GM21723 (cell line): ENCODE data around the gene CHD5.

Source experiments
- ATAC-seq: cut with Tn5 transposase; IDR thresholded peaks from one replicate; pipeline ENCODE4 v1.9.1; 2021; ENCODE audit warnings: mild to moderate bottlenecking, moderate library complexity; ENCODE audit not compliant: unreplicated experiment

The CHD5 gene

DNA sequence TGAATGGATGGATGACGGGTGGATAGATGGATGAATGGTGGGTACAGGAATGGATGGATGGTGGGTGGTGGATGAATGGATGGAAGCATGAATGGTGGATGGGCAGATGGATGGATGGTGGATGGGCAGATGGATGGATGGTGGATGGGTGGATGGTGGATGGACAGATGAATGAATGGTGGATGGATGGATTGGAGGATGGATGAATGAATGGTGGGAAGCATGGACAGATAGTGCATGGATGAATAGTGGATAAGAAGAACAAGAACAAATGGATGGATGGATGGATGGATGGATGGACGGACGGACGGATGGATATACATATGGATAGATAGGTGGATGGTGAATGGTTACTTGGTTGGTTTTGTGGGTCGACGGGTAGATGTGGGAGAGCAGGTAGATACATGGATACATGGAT is 4.7 kb downstream of the CHD5 start:
- ATAC-seq: no peak

DNA sequence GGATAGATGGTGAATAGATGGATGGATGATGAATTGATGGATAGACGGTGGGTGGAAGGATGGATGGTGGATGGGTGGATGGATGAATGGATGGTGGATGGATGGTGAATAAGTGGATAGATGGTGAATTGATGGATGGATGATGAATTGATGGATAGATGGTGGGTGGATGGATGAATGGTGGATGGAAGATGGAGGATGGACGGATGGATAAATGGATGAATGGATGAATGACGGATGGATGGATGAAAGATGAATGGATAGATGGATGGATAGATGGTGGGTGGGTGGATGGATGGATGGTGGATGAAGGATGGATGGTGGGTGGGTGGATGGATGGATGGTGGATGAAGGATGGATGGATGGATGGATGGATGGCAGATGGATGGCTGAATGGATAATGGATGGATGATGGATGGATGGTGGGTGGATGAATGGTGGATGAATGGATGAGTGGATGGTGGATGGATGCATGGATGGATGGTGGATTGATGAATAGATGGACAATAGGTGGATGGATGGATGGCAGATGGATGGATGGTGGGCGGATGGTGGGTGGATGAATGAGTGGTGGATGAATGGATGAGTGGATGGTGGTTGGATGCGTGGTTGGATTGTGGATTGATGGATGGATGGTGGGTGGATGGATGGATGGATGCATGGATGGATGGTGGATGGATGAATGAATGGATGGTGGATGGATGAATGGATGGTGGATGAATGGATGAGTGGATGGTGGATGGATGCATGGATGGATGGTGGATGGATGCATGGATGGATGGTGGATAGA is 5.3 kb downstream of the CHD5 start:
- no peak for ATAC-seq

DNA sequence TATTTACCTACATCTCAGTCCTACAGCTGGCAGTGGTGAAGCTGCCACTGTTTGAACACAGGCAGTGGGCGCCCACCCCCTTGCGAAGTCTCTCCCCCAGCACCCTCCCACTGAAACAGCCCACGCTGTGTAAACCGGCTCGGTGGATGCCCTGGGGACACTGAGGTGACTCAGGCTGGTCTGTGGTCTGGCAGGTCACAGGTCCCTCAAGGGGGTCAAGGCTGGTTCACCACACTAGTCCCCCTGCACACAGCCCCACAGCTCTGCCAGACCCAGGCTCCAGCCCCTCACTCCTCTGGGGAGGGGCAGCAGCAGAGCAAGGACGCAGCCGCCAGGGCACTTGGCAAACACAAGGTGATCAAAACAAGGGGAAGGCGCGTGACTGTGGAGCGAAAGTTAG is 7.6 kb downstream of the CHD5 start:
- no peak for ATAC-seq

DNA sequence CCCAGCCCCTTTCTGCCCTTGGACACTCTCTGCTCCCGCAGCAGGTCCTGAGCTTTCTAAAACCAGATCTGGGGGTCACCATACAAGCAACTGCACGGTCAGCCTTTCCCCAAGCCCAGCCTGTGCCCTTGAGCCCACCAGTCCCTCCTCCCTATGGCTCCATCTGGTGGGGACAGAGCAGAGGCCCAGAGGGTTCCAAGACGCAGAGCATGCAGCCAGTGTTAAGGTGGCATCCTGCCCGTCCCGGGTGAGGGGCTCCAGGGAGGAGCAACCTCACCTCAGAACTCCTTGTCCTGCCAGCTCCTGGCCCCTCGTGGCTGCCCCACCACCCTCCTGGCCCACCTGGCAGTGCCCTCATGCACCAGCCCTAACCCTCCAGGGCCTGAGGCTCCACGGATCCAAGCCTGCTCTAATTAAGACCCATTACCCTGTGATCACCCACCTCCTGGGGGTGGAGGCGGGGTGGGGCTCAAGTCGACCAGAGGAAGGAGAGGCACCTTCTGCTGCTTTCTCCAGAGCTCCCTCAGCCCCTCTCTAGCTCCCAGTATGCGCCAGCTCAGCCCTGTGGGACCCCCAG is 8.5 kb downstream of the CHD5 start:
- no peak for ATAC-seq

DNA sequence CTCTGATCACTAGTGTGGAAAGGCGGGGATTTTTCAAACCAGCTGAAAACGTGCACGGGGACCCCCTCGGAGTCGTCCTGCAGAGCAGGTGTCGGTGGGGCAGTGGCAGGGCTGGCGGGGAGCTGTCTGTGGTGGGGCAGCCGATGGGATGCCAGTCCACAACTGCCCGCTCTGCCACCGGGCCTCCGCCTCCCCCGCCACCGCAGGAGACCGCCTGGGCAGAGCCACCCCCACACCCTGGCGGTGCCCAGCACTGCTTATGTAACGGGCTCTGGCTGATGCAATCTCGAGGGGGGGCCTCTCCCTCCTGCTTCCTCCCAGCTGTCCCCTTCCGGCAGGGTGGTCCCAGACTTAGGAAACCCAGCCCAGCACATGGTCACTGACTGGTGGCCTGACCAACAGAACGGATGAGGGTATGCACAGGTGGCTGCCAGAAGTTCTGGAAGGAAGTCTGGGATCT is 9.3 kb downstream of the CHD5 start:
- no peak for ATAC-seq

DNA sequence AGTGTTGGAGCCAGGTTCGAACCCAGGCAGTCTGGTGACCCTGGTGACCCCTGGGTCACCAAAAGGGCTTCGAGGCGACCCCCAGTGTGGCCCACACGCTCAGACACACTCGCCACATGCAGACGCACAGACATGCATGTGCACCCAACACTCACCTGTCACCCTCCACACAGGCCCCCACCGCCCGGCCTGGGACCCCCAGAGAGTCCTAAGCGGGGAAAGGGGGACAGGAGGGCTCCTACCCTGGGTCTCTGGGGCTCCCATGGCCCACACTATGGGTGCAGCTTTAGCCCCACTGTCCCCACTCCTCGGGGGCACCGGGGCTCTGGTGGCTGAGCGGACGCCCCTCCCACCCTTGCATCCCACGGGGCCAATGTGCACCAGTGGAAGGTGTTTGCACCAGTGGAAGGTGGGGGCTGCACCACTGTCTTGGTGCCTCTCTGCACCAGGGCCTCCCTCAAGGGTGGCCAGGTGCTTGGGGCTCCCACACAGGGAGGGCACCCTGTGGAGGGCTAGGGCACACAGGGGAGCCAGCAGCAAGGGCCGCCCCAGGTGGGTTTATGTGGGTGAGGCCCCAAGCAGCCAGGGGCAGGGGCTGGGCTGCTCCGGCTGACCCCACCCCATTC is 9.9 kb downstream of the CHD5 start:
- no peak for ATAC-seq

DNA sequence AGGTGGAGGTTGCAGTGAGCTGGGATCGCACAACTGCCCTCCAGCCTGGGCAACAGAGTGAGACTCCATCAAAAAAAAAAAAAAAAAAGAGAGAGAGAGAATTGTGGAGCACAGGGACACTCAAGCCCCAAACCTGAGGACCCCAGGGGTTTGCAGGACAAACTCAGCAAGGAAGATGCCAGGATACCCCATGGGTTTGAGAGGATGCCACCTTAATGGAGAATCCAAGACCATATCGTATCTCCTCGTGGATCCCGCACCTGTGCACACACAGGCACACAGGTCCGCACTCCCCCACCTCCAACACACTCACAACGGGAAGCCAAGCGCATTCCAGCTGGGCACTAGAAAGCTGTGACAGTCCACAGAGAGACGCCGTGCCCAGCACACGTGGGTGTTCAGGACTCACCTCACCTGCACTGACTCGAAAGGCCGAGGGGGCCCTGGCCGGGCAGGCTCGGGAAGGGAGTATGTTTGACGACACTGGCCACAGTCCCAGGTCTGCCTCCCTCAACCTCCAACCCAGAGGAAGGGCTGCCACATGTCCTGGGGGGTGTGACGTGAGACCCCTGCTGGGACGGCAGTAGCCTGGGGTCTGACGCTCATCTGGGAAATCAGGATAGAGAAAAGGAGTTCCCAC is 11.1 kb downstream of the CHD5 start:
- no peak for ATAC-seq

DNA sequence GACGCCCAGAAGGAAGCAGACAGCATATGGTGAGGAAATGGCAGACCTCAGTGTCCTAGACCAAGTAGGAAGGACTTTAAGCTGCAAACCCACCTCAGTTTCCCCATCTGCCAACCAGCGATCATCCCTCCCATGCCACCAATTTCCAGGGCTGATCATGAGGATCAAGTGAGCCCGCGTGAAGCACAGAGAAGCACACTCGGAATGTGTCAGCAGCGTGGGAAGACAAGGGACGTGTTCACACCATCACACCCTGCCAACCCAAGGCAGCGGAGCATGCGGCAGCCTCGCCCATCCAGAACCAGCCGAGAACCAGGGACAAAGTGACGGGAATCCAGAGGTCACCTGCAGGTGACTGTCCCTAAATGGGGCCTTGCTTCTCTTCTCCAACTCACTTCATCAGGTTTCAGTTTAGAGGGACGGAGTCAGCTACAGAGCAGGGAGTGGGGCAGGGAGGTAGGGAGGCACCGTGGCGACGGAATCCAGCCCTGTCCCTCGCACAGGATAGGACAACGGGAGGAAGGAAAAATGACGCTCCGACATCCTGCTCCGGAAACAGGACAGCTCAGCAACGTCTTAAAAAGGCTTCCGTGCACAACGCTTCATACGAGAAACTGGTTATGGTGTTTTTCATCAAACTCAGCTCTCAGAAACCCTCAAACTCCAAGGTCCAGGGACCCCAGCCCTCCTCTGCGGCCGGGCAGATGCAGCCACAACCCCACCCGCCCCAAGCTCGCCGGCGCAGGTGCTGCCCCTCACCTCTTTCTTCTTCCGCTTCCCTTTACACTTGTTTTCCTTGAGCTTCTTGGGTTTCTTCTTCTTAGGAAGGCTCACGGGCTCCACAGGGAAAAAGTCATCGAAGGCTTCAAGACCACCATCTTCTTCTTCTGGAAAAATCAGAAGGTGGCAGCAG is 12.5 kb downstream of the CHD5 start:
- ATAC-seq: no peak

DNA sequence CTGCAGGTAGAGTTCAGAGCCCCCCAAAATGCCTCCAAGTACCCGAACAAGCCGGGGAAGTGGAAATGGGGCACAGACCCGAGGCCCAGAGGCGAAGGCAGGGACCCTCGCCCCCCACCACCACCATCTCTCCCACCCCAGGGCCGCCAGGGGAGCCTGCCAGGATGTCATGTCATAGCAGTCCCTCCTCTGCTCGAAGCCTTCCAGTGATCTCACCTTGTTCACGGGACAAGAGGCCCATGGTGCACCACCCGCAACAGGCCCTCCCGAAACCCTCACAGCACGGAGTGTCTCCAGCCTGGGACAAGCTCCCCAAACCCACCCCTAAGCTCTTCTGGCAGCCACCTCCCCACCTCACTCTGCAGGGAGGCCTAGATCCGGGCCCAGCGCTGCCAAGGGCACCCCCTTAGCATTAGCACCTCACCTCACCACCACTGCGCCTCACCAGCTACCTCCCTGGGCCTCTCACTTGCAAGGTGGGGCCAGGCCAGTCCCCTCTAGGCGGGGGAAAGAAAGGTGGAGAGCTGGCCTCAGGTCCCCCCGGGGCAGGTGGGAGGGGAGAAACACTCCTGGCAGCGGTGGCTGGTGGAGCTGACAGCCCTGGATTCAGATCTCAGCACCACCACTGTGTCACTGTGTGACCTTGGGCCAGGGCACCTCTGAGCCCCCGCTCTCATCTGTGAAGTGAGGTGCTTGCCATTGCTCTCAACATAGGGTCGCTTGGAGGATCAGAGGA is 13.3 kb downstream of the CHD5 start:
- ATAC-seq: no peak

DNA sequence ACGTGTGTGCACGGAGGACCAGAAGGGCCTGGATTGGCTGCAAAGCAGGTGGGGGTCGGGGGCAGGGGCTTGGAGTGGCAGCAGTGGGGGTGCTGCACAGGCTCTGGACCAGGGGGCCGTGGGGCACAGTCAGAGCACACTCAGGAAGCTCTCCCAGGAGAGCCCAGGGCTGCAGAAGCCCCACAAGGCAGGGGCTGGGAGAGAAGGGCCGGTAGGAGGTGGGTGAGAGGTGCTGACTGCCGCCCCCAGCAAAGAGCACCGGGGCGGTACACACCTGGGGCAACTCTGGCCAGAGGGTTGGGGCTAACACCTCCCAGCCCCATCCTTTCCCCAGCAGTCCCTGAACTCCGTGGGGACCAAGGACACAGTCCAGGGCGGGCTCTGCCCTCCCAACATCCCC is 13.9 kb downstream of the CHD5 start:
- no peak for ATAC-seq

DNA sequence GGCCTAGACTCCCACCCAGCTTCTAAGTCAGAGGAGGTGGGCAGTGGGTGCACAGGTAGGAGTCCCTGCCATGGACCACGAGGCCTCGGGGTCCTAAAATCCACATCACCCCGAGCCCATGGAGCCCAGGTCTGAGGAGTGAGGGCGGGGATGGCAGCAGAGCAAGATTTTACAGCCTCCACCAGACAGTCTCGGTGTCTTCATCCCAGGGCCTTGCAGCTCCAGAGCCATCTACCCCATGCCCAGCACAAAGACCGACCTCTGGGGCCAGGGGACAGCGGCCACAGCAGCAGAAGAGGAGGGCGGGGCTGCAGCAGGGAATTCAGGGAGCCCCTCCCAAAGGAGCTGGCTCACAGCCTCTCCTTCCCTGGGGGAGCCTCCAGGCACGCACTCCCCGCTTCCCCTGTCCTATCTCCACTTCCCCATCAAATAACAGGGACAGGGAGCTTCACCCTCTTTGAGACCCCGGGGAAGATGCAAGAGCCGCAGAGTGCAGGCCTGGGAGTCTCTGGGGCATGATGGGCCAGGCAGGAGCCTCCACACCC is 14.6 kb downstream of the CHD5 start:
- no peak for ATAC-seq

DNA sequence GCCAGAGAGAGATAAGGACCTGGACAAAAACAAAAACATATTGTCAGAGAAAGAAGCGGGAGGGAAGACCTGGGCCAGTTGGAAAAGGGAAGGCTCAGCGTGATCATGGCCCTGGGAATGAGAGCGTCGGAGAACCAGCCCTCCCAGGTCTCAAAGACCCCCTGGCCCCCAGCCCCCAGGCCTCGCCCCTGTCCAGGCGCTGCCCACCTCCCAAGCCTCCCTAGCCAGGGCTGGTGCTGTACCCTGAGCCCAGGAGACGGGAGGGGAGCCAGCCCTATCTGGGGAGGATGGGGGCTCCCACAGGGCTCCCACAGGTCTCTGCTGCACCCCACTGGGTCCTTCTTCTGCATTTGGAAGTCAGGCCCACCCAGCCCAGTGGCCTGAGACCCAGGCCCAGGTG is 15.1 kb downstream of the CHD5 start:
- no peak for ATAC-seq

DNA sequence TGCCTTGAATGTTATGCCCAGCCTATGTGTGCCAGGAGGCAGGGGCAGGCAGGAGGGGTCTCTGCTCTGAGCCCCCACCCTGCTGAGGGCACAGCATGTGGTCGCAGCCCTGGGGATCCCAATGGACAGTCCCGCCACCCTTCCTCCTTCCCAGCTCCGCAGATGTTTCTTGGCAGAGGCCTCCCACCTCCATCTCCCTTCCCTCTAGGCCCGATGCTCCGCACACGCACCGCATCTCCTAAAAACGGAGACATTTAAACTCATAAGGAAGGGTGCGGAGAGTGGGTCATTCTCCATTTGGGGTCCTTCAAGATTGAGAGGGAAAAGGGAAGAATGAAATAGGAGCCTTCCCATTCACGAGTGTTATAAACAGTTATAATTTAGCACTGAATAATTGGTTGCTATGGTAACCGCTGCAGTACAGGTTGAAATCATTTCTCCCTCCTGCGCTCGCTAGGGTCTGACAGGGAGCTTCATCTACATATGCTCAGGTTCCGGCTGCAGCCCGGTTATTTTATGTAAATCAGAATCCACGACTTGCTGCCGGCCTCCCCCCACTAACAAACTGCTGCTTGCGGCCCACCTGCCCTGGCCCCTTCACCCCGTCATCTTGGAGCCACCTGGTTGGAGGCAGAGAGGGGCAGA is 16.0 kb downstream of the CHD5 start:
- no peak for ATAC-seq

DNA sequence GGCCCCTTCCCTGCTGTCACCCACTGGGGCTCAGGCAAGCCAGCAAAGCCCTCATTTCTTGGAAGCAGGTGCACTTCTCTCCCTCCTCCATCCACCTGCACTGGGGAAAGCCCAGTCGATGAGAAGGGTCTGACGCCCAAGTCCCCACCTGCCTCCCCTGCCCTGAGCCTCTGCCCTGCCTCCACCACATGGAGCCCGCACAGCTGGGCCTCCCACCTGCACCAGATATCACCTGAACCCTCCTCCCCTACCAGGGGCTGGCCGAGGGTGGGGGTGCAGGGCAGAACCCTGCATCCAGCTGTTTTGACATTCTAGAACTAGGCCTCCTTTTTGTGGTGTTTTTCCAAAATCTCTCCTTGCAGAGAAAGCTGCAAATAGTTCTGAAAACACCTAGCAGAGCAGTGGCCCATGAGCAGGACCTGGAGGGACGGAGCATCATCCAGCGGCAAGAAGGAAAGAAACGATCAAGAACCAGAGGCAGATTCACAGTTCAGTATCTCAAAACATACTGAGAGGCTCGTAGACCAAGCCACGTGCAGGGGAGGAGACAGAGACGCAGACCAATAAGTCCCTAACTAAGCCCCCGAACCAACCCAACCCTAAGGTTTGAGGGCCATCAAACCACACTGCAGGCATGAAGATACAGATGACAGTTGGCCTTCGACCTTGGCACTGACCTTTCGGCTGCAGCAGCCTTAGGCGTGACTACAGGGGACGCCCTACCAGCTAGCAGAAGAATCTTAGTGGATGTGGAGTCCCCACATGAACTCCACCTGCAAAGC is 16.7 kb downstream of the CHD5 start:
- ATAC-seq: no peak

DNA sequence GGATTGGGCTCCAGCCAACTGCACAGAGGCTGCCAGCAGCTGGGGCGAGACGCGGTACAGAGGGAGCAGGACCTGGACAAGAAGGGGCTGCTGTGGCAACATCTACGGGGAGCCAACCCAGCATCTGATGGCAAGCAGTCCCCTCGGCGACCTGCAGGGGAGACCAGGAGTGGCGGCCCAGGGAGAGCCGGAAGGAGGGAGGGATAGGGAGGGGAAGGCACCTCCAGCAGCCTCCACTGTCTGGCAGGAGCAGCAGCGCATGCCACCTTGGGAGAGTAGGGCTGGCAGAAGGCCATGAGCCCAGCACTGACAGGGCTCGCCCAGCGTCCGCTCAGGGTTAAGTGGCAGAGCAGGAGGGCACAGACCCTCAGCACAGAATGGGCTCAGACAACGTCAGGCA is 17.3 kb downstream of the CHD5 start:
- ATAC-seq: no peak

DNA sequence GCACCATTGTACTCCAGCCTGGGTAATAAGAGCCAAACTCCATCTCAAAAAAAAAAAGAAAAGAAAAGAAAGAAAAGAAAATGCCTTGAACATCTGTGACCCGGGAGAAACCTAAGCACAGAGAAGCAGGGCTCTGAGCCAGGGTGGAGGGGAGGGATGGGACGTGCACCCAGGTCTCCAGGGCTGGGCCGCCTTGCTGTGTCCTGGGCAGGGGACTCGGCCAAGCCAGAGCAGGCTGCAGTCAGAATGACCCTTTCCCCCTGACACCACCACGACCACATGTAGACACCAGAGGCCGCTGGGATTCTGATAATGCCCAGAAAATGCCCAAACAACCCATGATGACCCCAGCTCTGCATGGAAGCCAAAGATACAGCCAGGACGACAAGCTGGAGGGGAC is 17.8 kb downstream of the CHD5 start:
- no peak for ATAC-seq

DNA sequence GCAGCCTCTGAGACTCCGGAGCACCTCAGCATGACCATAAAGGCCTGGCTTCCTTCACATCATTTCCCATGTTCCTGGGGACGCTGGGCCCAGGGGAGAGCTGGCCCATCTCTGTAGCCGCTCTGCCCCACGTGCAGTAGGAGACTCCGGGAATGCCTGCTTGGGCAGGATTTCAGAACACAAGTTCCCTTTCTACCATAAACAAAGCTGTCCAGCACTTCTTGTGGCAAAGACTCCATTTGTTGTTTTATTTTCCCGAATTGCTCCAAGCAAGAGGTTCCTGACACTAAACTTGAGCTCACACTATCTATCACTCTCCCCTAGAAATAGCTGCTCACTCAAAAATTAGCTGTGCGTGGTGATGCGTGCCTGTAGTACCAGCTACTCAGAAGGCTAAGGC is 21.9 kb downstream of the CHD5 start:
- ATAC-seq: no peak

DNA sequence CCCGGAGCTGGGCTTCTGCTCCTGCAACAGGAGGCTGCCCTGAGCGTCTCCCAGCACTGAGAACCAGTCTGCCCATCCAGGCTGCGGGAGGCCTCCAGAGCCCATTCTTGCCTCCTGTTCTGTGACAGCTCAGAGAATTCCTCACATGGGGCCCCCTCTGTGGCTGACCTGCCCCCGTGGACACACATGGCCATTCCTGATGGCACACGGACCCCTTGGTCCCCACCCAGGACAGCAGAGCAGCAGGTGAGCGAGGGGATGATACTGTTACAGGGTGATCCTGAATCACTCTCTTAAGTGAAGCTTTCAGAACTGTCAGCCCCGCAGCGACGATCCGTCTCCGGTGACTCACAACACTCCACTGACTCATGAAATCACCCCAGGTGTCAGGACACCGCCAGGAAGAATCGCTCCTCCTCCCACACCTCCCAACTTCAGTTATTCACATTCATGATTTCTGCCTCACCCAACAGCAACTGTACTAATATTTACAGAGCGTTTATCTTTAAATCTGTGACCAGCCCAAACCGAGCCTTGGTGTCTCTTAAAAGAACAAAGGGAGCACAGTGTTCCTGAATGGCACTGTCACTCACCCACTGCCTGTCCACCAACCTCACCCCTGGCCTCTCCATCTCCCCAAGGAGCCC is 22.5 kb downstream of the CHD5 start:
- no peak for ATAC-seq
